DMS114 treated with DMSO at 0.1 percent for 48 hours (cell line): ENCODE data around the gene NAALADL2.
"Not testable (repeated sequence)": the region's sequence is repeated elsewhere in the genome, so short reads cannot be mapped to it uniquely, and the experiment has no call there.

Source experiments
- DNase-seq: peaks from one replicate; lab custom pipeline; 2025; ENCODE audit not compliant: unreplicated experiment; lab: John Stamatoyannopoulos, UW

The NAALADL2 gene

GRCh38 chr3:175066617-175067415 is 207.7 kb downstream of the NAALADL2 start:
- DNase-seq = no peak

- no peak for DNase-seq
Measured at GRCh38 chr3:175068587-175068986, 209.5 kb downstream of the NAALADL2 start.

GRCh38 chr3:175070946-175071345 is 211.8 kb downstream of the NAALADL2 start:
- DNase-seq = no peak

- DNase-seq = no peak
Measured at GRCh38 chr3:175073219-175073905, 214.2 kb downstream of the NAALADL2 start.

GRCh38 chr3:175075269-175075668 is 216.1 kb downstream of the NAALADL2 start:
- DNase-seq = no peak

GRCh38 chr3:175077216-175077615 is 218.1 kb downstream of the NAALADL2 start:
- DNase-seq = no peak

- DNase-seq = no peak
Measured at GRCh38 chr3:175082631-175083030, 223.5 kb downstream of the NAALADL2 start.

GRCh38 chr3:175087128-175087527 is 228.0 kb downstream of the NAALADL2 start:
- DNase-seq = not testable (repeated sequence)

- no peak for DNase-seq
Measured at GRCh38 chr3:175088766-175089380, 229.7 kb downstream of the NAALADL2 start.

- no peak for DNase-seq
Measured at GRCh38 chr3:175091426-175092114, 232.4 kb downstream of the NAALADL2 start.

- DNase-seq = no peak
Measured at GRCh38 chr3:175093748-175094147, 234.6 kb downstream of the NAALADL2 start.

- DNase-seq = no peak
Measured at GRCh38 chr3:175094344-175094743, 235.2 kb downstream of the NAALADL2 start.

GRCh38 chr3:175098644-175099043 is 239.5 kb downstream of the NAALADL2 start:
- no peak for DNase-seq

- no peak for DNase-seq
Measured at GRCh38 chr3:175102161-175102560, 243.0 kb downstream of the NAALADL2 start.

GRCh38 chr3:175103298-175103697 is 244.2 kb downstream of the NAALADL2 start:
- DNase-seq = no peak

GRCh38 chr3:175105066-175105465 is 245.9 kb downstream of the NAALADL2 start:
- no peak for DNase-seq

- DNase-seq = no peak
Measured at GRCh38 chr3:175107231-175107630, 248.1 kb downstream of the NAALADL2 start.

GRCh38 chr3:175107995-175108394 is 248.9 kb downstream of the NAALADL2 start:
- no peak for DNase-seq

- no peak for DNase-seq
Measured at GRCh38 chr3:175108613-175109151, 249.5 kb downstream of the NAALADL2 start.

- DNase-seq = no peak
Measured at GRCh38 chr3:175111036-175111435, 251.9 kb downstream of the NAALADL2 start.

- DNase-seq = no peak
Measured at GRCh38 chr3:175118382-175118941, 259.3 kb downstream of the NAALADL2 start.
